HG03354 (cell line): ENCODE measurements around the gene HMBS.

Source experiments
- ATAC-seq: cut with Tn5 transposase; IDR thresholded peaks from one replicate; pipeline ENCODE4 v1.9.1; 2021; ENCODE audit warnings: mild to moderate bottlenecking; ENCODE audit not compliant: unreplicated experiment, poor library complexity, severe bottlenecking

HMBS gene

DNA sequence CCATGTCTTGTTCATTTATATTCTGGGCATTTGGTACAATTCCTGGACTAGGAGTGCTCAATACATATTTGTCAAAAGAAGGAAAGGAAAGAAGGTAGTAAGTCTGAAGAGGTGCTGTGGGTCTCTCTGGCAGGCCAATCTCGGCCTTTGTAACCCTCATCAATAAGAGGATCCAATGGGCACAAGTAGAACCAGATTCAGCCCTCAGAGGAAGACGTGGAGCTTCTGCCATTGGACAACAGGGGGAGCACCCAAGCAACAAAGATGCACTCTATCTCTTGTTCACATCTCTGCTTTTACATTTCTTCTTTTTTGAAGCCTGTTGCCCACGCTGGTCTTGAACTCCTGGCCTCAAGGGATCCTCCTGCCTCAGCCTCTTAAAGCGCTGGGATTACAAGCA lies 19.3 kb upstream of the HMBS start:
- ATAC-seq, result no peak

DNA sequence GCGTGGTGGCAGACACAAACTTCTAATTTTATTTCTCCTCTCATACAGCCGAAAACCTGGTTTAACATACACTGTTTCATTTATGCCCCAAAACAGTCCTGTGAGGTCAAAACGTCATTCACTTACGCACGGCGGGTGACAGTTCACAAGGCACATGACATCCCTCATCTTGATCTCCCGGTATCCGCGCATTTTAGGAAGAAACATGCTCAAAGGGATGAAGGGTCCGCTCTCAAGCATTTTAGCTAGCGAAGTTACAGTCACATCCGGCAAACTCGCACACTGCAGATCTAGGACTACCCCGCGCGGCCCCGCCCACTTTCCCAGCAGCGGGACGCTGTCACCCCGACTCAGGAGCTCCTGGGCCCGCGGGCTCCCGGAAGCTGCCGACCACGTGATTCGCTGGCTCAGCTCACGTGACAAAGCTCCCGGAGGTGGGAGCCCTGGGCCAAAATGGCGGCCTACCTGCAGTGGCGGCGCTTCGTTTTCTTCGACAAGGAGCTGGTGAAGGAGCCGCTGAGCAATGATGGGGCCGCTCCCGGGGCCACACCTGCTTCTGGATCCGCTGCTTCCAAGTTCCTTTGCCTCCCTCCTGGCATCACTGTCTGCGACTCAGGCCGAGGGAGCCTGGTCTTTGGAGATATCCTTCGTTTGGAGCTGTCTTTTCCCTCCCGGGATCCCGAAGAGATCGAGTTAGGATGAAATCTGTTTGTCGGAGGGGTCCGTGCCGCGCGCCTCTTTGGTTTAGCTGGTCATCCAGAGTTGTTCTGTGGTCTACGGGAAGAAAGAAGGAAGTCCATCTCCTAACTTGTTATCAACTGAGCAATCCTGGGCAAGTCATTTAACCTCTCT lies 17.1 kb upstream of the HMBS start, which contains the start of gene VPS11:
VPS11 (plus strand) TSS at position 448 of the 852 bp plus-strand sequence; CDS start at position 454, 6 bp downstream.
- peak; percentile 89 for ATAC-seq

DNA sequence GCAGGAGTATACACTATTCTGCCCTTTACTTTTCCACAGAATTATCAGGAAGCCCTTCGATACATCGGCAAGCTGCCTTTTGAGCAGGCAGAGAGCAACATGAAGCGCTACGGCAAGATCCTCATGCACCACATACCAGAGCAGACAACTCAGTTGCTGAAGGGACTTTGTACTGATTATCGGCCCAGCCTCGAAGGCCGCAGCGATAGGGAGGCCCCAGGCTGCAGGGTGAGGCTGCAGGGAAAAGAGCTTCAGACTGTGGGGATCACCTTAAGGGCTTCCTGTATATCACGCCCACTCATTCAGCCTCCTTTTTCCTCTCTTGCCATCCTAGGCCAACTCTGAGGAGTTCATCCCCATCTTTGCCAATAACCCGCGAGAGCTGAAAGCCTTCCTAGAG lies 6.8 kb upstream of the HMBS start:
- no peak for ATAC-seq

DNA sequence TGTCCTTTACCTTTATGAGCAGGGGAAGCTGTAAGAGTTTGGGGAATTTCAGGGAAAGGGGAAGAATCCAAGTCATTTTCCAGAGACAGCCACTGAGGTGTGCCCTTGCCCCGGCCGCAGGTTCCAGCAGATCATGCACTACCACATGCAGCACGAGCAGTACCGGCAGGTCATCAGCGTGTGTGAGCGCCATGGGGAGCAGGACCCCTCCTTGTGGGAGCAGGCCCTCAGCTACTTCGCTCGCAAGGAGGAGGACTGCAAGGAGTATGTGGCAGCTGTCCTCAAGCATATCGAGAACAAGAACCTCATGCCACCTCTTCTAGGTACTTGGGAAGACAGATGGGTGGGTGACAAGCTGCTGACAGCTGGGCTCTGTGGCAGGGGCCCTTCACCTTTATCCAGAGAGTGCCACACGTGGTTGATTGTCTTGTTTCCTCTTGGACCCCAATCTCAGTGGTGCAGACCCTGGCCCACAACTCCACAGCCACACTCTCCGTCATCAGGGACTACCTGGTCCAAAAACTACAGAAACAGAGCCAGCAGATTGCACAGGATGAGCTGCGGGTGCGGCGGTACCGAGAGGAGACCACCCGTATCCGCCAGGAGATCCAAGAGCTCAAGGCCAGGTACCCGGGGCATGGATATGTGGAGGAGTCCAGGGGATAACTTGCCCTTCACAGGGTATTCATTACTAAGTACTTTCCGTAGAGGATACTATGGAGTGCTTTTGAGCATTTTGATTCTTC lies 5.8 kb upstream of the HMBS start:
- ATAC-seq, result no peak

DNA sequence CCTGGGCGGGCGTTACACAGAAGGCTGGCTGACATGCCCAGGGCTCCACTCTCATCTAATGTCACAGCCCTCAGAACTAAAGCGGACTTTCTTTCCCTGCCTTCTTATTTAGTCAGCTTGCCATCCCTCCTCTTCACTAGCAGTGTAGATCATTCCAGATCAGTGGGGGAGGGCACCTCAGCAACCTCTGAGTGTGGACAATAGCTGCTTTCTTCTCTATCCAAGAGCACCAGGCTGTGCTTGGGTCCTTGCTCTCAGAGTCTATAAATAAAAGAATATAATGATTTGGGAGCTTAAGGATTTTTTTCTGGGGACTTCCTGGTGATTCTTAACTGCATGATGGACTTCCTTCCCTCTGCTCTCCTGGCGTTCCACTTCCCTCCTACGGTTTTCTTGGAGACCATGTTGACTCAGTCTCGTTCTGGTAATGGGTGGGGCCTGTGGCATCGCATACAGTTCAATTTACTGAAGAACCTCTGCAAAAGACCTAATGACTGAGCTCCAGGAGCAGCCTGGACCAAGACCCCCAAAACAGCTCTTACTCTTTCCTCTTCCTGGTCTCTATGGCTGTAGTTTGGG lies 2.9 kb upstream of the HMBS start:
- ATAC-seq, result no peak

DNA sequence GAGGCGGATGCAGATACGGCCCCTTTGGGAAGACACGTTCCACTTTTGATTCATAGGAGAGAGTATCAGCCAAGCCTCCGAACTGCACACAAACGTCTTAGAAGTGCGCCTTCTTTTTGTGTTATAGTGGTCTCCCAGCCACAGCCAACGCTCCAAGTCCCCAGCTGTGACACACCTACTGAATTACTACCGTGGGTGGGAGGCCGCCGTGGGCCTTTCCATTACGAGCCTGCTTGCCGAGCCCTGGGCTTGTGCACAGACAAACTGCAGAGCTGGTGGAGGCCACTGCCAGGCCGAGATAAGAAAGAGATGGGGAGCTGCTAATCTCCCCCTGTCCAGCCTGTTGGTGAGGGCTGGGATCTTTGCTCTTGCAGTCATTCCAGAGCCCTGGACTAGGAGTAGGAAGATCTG lies 761 bp downstream of the HMBS start:
- ATAC-seq, result peak; percentile 10

DNA sequence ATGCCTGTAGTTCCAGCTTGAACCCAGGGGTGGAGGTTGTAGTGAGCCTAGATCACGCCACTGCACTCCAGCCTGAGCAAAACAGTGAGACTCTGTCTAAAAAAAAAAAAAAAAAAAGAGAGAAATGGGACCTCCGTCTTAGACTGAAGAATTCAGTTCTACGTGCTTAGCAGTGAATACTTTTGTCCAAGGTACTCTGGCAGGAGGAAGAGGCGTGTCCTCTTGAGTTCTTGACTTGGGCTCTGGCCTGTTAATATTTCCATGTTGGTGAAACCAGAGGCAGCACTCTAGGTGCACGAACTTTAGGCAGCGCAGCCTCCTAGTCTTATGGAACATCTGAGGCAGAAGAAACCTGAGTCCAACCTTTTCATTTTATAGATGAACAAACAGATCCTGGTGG lies 2.4 kb downstream of the HMBS start:
- ATAC-seq, result no peak

DNA sequence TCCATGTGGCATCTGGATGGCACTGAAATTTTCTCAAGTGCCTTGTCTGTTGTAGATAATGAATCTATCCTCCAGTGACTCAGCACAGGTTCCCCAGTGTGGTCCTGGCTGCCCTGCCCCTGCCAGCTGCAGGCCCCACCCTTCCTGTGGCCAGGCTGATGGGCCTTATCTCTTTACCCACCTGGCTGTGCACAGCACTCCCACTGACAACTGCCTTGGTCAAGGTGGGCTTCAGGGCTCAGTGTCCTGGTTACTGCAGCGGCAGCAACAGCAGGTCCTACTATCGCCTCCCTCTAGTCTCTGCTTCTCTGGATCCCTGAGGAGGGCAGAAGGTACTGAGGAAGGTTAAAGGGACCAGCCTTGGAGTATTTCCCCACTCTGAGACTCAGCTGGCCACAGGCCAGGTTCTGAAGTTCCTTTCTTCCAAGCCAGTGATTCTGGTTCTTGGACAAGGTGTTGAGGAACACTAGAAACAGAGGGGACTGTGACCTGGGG lies 3.1 kb downstream of the HMBS start:
- ATAC-seq, result no peak

DNA sequence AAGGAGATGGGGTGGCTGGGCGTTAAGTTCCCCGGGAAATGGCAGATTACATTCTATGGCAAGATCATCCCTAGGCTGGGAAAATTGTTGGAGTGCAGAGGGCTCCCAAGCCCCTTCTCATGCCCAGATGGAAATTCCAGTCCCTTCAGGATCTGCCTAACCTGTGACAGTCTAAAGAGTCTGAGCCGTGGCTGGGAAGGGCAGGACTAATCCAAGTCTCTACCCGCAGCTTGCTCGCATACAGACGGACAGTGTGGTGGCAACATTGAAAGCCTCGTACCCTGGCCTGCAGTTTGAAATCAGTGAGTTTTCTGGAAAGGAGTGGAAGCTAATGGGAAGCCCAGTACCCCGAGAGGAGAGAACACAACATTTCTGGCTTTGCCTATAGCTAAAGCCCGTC lies 3.7 kb downstream of the HMBS start:
- ATAC-seq, result no peak

DNA sequence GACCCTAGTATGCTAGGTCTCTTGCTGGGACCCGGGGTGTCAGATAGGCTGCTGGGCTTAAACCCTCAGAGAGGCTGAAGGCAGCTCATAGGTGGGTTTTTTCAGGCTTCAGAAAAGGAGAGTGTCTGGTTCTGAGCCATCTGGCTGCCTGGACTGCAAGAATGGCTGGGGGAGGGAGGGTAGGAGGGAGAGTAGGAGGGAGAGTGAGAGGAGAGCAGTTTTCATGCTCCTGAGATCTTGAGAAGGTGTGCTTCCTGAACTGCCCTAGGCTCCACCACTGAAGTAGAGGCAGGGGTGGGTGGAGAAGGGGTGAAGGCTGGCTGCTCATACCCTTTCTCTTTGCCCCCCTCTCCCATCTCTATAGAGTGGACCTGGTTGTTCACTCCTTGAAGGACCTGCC lies 4.6 kb downstream of the HMBS start:
- ATAC-seq, result no peak

DNA sequence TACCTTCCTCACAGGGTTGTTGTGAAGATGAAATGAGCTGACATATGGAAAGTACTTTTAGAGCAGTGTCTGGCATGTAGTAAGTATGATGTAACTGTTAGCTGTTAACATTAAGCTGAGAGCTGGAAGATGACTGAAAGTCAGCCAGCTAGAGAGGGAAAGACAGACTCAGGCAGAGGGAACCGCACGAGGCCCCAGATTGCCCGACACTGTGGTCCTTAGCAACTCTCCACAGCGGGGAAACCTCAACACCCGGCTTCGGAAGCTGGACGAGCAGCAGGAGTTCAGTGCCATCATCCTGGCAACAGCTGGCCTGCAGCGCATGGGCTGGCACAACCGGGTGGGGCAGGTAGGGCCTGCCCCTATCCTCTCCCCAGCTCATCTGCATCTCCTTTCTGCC lies 6.5 kb downstream of the HMBS start:
- no peak for ATAC-seq

DNA sequence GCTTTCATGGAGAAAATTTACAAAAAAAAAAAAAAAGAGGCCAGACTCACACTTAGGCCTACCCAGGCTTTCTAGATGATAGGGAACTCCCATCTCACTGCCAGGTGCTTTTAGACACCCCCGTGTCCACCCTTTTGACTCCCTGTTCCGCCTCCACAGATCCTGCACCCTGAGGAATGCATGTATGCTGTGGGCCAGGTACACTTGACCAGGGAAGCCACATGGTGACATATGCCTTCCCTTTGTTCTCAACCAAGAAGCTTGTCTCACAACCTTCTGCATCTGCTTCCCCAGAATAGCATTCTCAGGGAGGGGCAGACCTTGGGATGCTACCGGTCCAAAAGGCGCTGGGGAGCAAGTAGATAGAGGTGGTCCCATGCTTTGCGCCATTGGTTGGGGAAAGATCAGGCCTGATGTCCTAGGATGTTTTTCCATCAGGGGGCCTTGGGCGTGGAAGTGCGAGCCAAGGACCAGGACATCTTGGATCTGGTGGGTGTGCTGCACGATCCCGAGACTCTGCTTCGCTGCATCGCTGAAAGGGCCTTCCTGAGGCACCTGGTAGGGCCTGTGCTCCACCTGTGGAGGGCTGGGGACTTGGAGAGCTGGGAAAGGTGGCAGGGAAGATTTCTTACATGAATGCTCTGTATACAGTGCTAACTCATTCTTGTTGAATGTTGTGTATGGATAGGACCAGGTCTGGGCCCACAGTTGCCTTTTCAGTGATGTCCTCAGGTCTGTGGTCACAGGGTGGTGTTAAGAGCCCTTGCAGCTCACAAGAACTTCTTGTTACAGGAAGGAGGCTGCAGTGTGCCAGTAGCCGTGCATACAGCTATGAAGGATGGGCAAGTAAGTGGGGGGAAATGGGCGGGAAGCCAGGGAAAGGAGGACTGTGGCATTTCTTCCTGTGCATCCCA lies 7.5 kb downstream of the HMBS start:
- no peak for ATAC-seq

DNA sequence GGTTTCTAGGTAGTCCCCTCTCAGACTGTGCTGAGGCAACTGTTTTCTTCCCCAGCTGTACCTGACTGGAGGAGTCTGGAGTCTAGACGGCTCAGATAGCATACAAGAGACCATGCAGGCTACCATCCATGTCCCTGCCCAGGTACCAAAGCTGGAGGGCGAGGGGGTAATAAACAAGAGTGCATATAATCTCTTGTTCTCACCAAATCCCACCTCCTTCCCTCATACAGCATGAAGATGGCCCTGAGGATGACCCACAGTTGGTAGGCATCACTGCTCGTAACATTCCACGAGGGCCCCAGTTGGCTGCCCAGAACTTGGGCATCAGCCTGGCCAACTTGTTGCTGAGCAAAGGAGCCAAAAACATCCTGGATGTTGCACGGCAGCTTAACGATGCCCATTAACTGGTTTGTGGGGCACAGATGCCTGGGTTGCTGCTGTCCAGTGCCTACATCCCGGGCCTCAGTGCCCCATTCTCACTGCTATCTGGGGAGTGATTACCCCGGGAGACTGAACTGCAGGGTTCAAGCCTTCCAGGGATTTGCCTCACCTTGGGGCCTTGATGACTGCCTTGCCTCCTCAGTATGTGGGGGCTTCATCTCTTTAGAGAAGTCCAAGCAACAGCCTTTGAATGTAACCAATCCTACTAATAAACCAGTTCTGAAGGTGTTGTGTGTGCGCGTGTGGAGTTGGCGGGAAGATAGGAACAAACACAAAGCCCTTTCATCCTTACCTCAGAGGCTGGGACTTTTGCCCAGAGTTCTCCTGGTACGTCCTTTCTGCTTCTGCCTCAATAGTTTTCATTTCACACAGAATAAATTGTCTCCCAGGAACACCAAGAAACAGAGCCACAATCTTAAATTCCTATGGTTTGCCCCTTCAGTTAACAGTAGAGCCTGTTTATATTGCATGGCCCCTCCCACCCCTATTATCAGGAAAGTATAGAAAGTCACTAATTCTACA lies 8.5 kb downstream of the HMBS start:
- no peak for ATAC-seq

DNA sequence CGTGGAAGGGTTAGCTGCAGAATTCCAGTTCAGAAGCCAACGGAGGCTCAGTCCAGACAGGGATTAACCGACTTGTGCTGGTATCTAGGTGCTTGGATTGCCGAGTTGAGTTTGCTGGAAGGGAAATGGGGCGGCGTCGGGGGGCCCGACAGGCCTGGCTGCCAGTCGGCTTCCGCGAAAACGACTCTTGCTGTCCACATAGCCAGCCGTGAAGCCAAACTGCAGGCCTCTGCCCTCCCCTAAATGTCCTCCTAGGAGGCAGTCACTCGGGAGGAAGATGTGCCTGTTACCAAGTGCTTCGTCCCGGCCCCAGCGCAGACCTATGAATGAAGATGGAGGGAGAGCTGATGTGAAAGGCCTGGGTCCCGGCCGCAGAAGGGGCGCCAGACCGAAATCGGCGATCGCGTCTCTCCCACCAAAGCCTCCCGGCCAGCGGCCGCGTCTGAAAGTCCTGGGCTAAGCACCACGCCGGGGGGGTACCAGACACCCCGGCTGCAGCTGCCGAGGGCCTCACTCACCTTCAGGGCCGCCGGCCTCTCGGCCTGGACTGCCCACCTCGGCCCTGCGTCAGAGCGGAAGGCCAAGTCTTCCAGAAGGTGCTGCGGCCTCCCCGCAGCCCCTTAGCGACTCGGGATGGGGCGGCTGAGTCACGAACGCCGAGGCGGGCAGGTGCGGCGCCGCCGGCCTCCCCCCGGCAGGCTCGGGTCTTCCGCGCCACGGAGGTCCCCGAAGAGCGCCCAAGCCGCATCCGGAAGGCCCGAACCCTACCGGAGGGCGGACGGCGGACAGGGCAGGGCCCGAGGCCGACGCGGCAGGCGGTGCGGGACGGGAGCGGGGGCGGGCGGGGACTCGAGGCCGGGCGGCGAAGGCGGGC lies 9.5 kb downstream of the HMBS start:
- peak; percentile 7 for ATAC-seq

DNA sequence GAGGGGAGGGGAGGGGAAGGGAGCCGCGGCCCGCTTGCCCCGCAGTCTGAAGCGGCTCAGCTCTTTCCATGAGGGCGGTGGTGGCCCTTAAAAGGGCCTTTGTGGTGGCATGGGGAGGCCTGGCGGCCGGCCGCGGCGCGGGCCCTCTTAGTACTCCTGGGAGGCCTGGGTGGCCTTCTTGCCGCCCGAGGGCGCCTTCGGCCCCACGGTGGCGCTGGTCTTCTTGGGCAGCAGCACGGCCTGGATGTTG lies 10.1 kb downstream of the HMBS start:
- ATAC-seq, result peak; percentile 44

DNA sequence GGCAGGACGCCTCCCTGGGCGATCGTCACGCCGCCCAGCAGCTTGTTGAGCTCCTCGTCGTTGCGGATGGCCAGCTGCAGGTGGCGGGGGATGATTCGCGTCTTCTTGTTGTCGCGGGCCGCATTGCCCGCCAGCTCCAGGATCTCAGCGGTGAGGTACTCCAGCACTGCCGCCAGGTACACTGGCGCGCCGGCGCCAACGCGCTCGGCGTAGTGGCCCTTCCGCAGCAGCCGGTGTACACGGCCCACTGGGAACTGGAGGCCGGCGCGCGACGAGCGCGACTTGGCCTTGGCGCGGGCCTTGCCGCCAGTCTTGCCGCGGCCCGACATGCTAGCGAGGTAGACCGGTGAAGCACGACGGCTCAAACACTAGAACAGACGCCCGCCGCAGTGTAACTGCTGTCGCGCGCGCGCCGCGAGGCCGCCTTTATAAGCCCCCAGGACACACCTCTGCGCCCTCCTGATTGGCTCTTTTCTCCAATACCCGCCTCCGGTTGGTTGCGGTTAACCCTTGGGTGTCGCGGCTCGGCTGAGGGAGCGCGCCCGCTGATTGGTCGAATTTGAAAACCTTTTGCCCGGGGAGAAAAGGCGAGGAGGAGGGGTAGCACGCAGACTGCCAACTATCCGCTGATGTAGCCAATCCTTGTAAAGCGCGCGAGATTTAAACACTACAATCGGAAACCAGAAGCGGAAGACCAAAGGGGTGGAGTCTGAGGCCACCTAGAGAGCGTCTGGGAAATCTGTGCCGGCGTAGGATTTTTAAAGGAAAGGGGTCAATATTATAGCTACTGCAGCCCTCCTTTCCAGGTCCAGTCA lies 10.6 kb downstream of the HMBS start:
- ATAC-seq, result peak; percentile 81

DNA sequence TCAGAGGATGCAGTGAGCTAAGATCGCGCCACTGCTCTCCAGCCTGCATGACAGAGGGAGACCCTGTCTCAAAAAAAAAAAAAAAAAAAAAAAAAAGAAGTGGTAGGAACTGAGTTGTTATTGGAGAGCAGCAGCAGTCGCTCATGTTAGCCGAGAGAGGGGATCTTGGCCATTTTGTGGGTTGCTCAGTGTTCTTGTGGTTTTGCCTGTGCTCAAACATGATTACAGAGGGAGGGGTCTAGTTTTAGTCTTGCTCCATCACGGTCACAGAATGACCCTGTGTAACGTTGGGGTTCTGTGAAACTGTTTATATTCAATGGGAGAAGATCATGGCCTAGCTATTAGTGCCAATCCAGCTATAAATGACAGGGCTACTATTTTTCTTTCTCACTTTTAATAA lies 15.0 kb downstream of the HMBS start:
- ATAC-seq, result no peak
